Hematopoietic multipotent progenitor cell treated with erythropoietin and hydrocortisone succinate and interleukin-3 and kit ligand, for 15 days (in vitro differentiated cells): ENCODE results near the gene KLHL17.
"Not testable (repeated sequence)": the region's sequence is repeated elsewhere in the genome, so short reads cannot be mapped to it uniquely, and the experiment has no call there.

Experiments
- DNase-seq: peaks from one replicate; pipeline ENCODE4 v3.0.0-alpha.2; 2015; ENCODE audit warnings: low spot score

Gene KLHL17

DNA sequence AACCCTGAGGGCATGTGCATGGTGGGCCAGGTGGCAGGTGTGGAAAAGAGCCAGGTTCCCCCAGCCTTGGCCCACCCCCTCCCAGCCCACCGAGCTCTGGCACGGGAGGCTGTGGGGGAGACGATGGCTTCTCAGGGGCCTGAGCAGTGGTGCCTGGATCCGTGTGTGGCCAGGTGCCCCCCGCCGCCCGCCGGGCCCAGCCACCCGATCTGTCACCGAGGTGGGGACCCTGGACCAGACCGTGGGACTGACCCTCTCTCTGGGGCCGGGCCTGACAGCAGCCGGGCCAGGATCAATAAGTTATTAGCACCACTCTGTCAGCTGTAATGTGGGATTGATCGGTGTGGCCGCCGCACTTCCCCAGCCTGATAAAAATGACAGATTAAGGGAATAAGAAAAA is 22.9 kb upstream of the KLHL17 start:
- DNase-seq: no peak

DNA sequence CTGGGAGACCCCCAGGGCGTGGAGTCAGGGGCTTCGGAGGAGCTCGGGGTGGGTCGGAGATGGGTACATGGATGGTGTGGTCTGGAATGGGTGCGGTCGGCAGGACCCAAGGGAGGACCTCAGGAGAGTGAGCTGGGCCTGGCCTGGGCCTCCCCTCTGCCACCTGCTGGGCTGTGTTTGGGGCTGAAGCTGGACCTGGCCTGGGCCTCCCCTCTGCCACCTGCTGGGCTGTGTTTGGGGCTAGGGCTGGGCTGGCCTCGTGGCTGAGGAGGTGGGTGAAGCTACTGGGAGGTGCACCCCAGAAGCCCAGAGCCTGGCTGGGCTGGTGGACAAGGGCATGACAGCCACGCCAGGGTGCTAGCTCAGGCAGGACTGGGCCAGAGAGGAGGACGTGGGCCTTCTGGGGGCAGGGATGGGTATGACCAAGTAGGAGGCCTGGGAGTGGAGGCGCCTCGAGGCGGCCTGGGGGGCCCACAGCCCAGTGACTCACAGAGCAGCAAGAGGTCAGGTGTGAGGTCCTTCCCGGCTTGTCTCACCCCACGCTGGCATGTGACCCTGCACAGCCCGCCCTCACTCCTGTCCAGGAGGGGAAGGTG is 22.2 kb upstream of the KLHL17 start:
- no peak for DNase-seq

DNA sequence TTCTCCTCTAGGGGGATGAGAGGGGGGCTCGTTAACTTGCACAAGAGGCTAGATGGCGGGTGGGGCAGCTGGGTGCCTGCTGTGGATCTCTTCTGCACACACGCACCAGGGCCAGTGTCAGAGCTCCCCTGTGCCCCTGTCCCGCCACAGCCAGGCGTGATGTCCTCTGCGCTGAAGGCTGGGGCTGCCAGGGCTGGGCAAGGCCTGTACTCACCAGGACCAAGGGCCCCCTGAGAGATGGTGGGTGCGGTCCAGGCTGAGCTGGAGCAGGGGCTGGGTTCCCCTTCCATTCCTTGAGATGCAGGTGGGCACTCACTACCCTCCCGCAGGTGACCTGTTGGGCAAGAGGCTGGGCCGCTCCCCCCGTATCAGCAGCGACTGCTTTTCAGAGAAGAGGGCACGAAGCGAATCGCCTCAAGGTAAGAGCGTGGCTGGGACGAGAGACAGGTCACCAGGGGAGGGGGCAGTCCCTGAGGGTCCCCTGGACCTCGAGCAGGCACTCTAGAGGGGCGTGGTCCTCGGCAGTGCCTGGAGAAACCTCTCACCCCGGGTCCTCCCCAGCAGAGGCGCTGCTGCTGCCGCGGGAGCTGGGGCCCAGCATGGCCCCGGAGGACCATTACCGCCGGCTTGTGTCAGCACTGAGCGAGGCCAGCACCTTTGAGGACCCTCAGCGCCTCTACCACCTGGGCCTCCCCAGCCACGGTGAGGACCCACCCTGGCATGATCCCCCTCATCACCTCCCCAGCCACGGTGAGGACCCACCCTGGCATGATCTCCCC is 21.5 kb upstream of the KLHL17 start:
- DNase-seq: no peak

DNA sequence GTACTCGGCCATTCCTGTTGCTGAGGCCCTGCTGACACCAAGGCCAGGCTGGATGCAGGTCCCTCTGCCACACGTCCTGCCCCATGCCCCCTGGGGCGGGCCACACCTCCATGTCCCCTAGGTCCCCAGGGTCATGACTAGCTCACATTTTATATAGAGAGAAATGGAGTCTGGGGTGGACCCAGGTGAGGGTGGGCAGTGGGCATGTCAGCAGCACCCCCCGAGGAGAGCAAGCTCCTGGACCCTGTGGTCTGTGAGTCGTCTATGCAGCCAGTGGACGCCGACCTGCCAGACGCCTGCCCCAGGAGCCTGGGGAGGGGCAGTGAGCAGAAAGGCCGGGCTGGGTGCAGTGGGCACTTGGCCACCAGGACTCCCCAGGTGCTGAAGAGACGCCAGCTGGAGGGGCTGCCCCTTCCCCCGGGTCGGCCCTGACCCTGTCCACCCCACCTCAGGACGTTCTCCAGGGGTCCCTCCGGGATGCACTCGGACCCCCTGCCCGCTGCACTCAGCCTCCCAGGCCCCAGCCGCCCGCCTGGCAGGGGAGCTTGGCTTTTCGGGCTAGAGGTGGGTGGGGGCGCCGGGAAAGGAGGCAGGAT is 20.8 kb upstream of the KLHL17 start:
- DNase-seq: no peak

DNA sequence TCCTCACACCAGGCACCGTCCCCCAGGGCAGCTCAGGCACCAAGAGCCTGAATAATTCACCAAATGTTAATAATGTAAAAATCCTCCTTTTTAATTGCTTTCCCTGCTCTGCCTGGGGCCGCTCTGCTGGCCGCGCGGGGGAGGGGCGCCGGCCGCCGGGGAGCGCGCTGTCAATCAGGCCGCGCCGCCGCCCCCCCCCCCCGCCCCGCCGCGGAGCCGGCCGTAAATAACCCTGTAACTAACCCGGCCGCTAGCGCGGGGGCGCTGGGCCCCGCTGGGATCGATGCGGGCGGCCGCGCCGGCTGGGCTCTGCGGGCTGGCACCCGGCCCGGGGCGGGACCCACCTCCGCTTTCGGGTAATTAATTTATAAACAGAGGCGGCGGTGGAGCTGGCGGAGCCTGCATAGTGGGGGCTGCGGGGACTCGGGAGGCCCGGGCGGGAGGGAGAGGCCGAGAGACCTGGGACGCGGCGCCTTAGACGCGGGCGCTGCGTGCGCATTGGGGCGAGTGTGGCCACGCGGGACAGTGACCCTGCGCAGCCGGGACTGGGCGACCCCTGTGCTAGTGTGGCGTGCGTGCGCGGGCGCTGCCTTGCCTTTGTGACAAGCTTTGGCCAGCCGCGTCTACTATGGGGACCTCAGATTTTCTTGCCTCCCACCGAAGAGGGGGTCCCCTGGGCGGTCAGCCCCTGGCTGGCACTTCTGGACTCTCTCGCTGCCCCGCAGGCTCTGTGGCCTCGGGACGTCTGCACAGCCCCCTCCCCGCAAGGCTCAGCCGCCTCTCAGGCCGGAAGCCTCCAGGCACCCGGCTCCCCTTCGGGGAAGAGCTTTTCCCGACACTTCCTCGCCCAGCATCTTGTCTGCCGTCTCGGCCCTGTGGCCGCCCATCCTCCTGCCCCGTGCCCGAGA is 20.0 kb upstream of the KLHL17 start:
- DNase-seq: no peak

DNA sequence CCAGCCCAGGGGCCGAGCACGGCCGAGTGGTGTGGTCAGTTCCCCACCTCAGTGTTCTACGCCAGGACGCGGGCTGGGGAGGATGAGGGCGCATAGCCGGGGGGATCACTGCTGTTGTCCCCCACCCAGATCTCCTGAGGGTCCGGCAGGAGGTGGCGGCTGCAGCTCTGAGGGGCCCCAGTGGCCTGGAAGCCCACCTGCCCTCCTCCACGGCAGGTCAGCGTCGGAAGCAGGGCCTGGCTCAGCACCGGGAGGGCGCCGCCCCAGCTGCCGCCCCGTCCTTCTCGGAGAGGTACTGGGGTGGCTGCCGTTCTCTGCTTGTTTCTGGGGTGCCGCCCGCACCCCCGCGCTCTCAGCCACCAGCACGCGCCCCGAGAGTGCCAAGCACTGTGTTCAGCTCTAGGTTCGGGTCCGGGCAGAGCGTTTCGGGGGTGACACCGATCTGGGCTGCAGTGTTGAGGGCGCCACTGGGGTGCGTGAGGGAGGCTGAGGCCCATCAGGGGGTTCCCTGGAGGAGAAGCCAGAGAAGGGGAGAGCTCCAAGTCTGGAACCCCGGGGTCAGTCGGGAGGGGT is 19.3 kb upstream of the KLHL17 start:
- no peak for DNase-seq

DNA sequence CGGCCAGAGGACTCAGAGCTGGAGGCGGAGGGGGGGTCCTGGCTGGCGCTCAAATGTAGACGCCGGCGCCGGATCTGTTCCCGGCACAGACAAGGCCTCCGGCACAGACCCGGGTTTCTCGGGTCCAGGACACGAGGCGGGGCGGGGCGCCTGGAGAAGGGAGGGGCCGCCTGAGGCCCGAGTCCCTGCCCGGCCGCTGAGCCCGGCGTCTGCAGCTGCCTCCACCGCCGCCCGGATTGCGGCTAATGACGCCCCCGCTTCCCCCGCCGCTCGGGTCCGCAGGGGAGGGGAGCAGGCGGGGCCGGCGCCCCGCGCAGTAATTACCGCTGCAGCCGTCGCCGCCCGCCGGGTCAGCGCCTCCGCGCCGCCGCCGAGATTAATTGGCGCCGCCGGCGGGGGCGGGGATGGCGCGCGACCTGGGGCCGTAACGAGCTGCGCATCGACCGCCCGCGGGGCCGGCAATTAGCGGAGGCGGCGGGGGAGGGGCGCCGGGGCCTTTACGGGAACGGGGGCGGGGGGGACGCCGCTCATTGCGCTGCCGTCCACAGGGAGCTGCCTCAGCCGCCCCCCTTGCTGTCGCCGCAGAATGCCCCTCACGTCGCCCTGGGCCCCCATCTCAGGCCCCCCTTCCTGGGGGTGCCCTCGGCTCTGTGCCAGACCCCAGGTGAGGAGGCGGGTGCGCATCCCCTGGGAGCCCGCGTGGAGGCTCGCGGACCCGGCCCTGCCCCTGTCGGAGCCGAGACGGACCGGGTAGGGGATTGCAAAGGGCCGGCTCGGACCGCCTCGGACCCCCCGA is 18.6 kb upstream of the KLHL17 start:
- no peak for DNase-seq

DNA sequence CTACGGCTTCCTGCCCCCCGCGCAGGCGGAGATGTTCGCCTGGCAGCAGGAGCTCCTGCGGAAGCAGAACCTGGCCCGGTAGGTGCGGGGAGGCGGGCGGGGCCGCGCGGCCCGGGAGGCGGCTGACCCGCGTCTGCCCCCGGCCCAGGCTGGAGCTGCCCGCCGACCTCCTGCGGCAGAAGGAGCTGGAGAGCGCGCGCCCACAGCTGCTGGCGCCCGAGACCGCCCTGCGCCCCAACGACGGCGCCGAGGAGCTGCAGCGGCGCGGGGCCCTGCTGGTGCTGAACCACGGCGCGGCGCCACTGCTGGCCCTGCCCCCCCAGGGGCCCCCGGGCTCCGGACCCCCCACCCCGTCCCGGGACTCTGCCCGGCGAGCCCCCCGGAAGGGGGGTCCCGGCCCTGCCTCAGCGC is 18.0 kb upstream of the KLHL17 start:
- DNase-seq: no peak

DNA sequence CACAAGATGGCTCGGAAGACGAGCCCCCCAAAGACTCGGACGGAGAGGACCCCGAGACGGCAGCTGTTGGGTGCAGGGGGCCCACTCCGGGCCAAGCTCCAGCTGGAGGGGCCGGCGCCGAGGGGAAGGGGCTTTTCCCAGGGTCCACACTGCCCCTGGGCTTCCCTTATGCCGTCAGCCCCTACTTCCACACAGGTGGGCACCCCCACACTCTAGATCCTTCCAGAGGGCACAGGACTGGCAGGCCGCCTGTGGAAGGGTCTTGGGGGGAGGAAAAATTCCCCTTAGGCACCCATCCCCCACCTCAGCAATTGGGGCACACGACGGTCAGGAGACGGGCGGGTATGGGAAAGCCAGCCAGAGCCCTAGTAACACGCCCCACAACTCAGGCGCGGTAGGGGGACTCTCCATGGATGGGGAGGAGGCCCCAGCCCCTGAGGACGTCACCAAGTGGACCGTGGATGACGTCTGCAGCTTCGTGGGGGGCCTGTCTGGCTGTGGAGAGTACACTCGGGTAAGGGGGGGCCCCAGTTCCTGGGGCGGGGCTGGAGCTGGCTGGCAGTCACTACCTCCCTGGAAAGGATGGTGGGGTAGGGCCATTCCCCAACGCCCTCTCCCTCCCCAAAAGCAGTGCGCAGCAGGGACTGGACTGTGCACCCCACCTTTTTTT is 17.4 kb upstream of the KLHL17 start:
- DNase-seq: no peak

DNA sequence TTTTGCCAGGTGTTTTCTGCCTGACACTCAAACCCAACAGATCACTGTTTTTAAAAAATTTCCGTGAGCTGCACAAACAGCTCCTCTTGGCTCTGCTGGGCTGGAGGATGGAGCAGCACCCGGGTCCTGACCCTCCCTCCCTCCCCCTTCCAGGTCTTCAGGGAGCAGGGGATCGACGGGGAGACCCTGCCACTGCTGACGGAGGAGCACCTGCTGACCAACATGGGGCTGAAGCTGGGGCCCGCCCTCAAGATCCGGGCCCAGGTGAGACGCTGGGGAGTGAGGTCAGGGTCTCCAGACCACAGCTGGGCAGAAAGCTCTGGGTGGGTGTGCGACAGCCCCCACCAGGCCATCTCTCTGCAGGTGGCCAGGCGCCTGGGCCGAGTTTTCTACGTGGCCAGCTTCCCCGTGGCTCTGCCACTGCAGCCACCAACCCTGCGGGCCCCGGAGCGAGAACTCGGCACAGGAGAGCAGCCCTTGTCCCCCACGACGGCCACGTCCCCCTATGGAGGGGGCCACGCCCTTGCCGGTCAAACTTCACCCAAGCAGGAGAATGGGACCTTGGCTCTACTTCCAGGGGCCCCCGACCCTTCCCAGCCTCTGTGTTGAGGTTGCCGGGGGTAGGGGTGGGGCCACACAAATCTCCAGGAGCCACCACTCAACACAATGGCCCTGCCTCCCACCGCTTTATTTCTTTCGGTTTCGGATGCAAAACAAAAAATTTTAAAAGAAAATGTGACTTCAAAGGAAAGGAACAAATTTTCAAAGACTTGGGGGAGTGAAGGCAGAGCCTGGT is 16.6 kb upstream of the KLHL17 start:
- no peak for DNase-seq

DNA sequence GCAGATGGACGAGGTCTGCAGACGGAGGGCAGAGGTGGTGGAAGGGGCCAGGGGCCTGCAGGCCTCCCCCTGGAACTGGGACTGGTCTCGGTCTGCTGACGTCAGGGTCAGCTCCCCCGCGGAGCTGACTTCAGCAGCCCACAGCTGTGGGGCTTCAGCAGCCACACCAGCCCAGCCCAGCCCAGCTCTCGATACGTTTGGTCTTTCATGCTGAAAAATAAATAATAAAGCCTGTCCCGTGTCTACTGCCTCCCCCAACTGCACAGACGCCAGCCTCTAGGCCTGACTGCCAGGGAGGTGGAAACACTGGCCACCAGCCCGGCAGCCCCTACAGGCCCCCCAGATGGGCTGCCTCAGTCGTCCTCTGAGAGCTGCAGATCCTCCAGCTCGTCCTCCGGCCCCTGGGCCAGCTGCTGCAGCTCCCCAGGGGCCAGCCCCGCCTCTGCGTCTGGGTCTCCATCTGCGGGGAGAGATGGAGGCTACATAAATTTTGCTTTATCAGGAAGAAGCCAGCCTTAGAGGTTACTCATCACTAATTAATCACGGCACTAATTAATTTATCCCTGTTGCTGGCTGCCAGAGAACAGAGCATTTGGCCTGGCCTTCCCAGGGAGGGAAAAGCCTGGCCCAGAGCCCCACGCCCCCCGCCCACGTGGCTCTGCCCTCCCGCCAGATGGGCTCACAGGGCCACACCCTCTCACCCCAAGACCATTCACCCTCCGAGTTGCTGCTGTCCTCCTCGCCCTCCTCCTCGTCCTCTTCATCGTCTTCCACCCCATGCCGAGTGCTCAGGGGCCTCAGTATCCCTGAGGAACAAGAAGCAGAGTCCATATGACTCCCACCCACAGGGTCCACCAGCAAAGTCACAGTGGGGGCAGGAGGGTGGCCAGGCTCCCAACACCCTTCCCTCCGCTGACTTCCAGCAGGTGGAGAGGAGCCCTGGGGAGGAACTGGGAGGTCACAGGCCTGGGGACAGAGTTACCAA is 15.8 kb upstream of the KLHL17 start:
- DNase-seq: no peak

DNA sequence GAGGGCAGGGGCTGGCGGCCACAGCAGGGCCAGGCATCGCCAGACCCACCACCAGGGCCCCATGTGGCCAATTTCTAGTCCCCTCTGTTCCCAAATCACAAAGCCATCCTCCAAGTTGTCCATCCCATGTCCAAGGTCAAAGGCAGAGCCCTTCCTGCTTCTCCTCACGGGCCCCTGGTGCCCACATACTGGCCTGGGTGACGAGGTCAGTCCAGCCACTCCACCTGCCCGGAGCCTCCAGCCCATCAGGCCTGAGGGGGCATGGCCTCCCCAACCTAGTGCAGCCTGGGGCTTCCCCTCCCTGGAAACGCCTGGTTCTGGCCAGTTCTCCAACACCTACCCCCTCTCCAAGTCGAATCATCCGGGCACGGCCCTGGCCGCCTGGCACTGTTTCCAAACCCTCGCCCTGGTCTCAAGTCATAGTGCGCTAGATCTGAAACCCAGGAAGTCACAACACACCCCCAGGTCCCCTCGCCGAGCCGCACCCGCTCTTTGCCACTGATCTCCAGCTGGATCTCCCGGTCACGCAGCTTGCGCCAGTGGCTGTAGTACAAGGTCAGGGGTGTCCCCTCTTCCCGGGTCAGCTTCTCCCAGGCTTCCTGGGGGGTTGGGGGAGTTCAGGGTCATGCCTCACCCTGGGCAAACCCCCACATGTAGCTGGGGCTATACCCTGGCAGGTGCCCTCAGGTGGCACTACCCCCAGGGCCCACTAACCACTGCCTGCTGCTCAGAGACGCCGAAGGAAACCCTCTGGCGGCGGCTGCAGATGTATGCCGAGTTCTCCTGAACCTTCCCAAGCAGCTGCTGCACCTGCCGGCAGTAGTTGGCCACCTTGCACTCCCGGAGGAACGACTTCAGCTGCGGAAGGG is 14.5 kb upstream of the KLHL17 start:
- DNase-seq: no peak

DNA sequence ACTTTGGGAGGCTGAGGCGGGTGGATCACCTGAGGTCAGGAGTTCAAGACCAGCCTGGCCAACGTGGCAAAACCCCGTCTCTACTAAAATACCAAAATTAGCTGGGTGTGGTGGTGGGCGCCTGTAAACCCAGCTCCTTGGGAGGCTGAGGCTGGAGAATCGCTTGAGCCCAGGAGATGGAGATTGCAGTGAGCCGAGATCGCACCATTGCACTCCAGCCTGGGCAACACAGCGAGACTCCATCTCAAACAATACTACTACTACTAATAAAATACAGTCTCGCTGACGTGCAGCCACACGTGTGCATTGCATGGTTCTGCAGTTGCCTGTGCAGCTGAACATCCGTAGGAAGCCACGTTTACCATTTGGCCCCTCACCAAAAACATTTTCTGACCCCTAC is 13.6 kb upstream of the KLHL17 start:
- DNase-seq: not testable (repeated sequence)

DNA sequence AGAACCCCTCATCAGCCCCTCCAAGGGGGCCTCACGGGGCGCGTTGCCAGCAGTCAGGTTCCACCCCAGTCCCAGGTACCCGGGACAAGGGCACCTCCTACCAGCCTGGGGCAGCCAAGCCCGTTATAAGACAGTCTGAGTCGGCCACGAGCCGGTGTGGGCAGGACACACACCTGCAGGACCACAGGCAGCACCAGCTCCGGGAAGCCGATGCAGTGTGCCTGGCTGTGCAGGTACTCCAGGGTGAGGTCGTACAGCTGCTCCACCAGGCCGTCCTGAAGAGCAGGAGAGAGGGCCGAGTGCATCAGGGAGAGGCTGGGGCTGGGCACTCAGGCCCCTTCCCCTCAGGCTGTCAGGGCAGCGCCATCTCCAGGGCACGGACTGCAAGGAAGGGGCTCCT is 12.4 kb upstream of the KLHL17 start:
- DNase-seq: no peak

DNA sequence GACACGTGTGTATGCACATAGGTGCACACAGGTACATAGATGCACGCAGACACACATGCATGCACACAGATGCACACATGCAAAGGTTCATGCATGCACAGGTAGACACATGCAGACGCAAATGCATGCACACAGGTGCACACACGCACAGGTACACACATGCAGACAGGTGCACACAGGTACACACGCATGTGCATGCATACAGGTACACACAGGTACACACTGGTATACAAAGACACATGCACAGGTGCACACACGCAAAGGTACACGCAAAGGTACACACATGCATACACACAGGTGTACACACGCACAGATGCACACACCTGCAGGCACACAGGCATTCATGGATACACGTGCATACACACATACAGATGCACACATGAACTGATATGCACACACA is 10.1 kb upstream of the KLHL17 start:
- no peak for DNase-seq

DNA sequence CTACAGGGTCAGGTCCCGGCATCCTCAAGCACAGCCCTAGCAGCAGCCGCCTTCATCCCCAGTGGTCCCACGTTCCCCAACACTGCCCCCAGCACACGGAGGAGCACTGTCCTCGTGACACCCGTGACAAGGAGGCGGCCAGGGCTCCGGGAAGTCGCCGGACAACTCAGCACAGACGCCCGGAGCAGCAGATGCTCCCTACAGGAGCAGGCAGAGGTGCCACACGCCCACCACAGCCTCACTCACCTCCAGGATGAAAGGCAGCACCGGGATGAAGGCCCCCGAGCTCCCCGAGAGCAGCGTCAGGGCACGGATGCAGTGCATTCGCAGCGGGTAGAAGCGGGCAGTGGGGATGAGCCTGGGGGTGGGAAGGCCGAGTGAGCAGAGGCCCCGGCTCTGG is 9.5 kb upstream of the KLHL17 start:
- no peak for DNase-seq

DNA sequence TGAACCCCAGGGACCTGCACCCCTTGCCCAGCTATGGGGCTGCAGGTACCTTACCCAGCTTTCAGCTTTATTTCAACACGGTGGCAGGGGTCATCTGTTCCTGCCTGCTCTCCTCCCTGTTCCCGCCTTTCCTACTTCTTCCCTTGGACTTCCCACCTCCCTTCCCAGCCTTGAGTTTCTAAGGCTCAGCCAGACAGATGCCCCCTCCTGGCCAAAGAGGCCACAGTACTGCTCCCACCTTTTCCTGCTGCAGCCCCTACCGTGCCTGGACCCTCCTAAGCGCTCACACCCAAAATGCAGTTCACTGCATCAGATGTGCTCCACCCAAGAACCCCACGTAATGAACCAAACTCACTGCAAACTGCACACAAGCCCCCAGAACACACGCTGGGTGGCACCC is 9.0 kb upstream of the KLHL17 start:
- no peak for DNase-seq

DNA sequence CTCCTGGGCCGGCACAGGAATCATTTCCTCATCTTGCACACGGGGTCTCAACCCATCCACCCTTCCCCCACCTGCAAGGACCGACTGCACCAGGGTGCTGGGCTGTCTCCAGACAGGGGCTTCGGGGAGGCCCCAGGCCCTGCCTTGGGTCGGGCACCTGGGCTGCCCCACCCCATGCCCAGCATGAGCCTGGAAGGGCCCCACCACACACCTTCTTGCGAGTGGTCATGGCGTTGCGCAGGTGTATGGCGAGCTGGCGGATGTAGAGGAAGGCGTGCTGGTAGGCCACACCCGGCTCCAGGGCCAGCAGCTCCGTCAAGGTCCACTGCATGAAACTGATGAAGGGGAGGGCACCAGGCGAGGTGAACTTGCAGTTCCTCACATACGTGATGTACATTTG is 8.2 kb upstream of the KLHL17 start:
- DNase-seq: no peak
